Ishikawa (cell line): Measurements from ENCODE around the gene SIGLEC9.

Source experiments
- CEBPB ChIP-seq: IDR thresholded peaks from 2 replicates; pipeline ENCODE4 v1.6.1; 2012
- CREB1 ChIP-seq: IDR thresholded peaks from 2 replicates; pipeline ENCODE4 v1.6.1; 2012; ENCODE audit warnings: low read depth
- EGR1 ChIP-seq: IDR thresholded peaks from 2 replicates; pipeline ENCODE4 v1.6.1; 2012
- EP300 ChIP-seq: IDR thresholded peaks from 2 replicates; pipeline ENCODE4 v1.6.1; 2012; ENCODE audit warnings: borderline replicate concordance
- FOXM1 ChIP-seq: IDR thresholded peaks from 2 replicates; pipeline ENCODE4 v1.6.1; 2012; ENCODE audit warnings: low read depth, borderline replicate concordance
- NFIC ChIP-seq: IDR thresholded peaks from 2 replicates; pipeline ENCODE4 v1.6.1; 2012
- RAD21 ChIP-seq: IDR thresholded peaks from 2 replicates; pipeline ENCODE4 v1.6.1; 2012; ENCODE audit warnings: low read depth
- TAF1 ChIP-seq: IDR thresholded peaks from 2 replicates; pipeline ENCODE4 v1.6.1; 2012; ENCODE audit warnings: low read depth, mild to moderate bottlenecking
- TCF12 ChIP-seq: IDR thresholded peaks from 2 replicates; pipeline ENCODE4 v1.6.1; 2012; ENCODE audit warnings: low read depth
- TEAD4 ChIP-seq: IDR thresholded peaks from 2 replicates; pipeline ENCODE4 v1.6.1; 2012
- YY1 ChIP-seq: IDR thresholded peaks from 2 replicates; pipeline ENCODE4 v1.6.1; 2012; ENCODE audit warnings: low read depth
- ZBTB7A ChIP-seq: IDR thresholded peaks from 2 replicates; pipeline ENCODE4 v1.6.1; 2012; ENCODE audit warnings: low read depth
- TF ChIP-seq, protein P1 (sequence below): IDR thresholded peaks from 2 replicates; pipeline ENCODE4 v1.6.1; 2012
- TF ChIP-seq, protein P2 (sequence below): IDR thresholded peaks from 2 replicates; pipeline ENCODE4 v1.6.1; 2012; ENCODE audit warnings: low read depth, mild to moderate bottlenecking
- TF ChIP-seq, protein P3 (sequence below): IDR thresholded peaks from 2 replicates; pipeline ENCODE4 v1.6.1; 2012

Gene SIGLEC9

DNA sequence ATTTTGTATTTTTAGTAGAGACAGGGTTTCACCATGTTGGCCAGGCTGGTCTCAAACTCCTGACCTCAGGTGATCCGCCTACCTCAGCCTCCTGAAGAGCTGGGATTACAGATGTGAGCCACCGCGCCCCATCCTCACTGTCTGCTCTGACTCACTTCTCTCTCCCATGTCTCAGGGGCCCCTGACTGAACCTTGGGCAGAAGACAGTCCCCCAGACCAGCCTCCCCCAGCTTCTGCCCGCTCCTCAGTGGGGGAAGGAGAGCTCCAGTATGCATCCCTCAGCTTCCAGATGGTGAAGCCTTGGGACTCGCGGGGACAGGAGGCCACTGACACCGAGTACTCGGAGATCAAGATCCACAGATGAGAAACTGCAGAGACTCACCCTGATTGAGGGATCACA lies 5.0 kb downstream of the SIGLEC9 start:
- TF ChIP-seq NFIC: no peak
- TF ChIP-seq FOXM1: no peak
- TF ChIP-seq YY1: no peak
- no peak for TF ChIP-seq EGR1
- TF ChIP-seq, protein P1, sequence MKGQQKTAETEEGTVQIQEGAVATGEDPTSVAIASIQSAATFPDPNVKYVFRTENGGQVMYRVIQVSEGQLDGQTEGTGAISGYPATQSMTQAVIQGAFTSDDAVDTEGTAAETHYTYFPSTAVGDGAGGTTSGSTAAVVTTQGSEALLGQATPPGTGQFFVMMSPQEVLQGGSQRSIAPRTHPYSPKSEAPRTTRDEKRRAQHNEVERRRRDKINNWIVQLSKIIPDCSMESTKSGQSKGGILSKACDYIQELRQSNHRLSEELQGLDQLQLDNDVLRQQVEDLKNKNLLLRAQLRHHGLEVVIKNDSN: no peak
- no peak for TF ChIP-seq TEAD4
- no peak for TF ChIP-seq TAF1
- TF ChIP-seq CREB1: no peak
- no peak for TF ChIP-seq EP300
- TF ChIP-seq TCF12: no peak
- no peak for TF ChIP-seq ZBTB7A
- no peak for TF ChIP-seq CEBPB
- no peak for TF ChIP-seq RAD21
- TF ChIP-seq, protein P2, sequence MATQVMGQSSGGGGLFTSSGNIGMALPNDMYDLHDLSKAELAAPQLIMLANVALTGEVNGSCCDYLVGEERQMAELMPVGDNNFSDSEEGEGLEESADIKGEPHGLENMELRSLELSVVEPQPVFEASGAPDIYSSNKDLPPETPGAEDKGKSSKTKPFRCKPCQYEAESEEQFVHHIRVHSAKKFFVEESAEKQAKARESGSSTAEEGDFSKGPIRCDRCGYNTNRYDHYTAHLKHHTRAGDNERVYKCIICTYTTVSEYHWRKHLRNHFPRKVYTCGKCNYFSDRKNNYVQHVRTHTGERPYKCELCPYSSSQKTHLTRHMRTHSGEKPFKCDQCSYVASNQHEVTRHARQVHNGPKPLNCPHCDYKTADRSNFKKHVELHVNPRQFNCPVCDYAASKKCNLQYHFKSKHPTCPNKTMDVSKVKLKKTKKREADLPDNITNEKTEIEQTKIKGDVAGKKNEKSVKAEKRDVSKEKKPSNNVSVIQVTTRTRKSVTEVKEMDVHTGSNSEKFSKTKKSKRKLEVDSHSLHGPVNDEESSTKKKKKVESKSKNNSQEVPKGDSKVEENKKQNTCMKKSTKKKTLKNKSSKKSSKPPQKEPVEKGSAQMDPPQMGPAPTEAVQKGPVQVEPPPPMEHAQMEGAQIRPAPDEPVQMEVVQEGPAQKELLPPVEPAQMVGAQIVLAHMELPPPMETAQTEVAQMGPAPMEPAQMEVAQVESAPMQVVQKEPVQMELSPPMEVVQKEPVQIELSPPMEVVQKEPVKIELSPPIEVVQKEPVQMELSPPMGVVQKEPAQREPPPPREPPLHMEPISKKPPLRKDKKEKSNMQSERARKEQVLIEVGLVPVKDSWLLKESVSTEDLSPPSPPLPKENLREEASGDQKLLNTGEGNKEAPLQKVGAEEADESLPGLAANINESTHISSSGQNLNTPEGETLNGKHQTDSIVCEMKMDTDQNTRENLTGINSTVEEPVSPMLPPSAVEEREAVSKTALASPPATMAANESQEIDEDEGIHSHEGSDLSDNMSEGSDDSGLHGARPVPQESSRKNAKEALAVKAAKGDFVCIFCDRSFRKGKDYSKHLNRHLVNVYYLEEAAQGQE: no peak
- TF ChIP-seq, protein P3, sequence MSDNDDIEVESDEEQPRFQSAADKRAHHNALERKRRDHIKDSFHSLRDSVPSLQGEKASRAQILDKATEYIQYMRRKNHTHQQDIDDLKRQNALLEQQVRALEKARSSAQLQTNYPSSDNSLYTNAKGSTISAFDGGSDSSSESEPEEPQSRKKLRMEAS: no peak

DNA sequence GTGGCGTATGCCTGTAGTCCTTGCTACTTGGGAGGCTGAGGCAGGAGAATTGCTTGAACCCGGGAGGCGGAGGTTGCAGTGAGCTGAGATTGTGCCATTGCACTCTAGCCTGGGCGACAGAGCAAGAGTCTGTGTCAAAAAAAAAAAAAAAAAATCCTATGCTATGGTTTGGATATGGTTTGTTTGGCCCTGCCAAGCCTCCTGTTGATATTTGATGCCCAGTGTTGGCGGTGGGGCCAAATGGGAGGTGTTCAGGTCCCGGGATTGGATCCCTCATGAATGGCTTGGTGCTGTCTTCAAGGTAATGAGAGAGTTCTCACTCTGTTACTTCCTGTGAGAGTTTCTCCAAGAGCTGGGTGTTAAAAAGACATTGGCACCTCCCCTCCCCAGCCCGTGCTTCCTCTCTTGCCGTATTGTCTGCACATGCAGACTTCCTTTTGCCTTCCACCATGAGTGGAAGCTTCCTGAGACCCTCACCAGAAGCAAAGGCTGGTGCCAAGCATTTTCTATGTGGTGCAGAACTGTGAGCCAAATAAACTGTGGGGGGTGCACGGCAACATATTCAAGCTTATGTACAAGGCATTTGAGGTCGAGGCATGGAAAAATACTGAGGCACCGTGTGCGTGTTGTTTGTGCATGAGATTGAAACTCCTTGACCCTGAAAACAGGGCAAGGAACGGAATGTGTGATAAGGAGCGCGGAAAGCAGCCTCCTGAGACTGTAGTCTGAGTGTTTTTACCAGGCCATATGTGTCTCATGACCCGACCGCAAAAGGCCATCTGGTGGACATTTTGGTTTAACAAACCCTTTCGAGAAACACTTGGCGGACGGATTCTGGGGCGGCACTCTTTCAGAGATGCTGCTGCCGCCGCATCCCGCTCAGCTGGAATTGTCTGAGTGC lies 7.3 kb downstream of the SIGLEC9 start:
- TF ChIP-seq TEAD4: no peak
- no peak for TF ChIP-seq RAD21
- TF ChIP-seq CREB1: no peak
- no peak for TF ChIP-seq CEBPB
- no peak for TF ChIP-seq TCF12
- TF ChIP-seq NFIC: no peak
- no peak for TF ChIP-seq EP300
- no peak for TF ChIP-seq EGR1
- TF ChIP-seq YY1: no peak
- TF ChIP-seq TAF1: no peak
- no peak for TF ChIP-seq ZBTB7A
- TF ChIP-seq, protein P3: no peak
- no peak for TF ChIP-seq FOXM1
- TF ChIP-seq, protein P1: no peak
- TF ChIP-seq, protein P2: no peak

DNA sequence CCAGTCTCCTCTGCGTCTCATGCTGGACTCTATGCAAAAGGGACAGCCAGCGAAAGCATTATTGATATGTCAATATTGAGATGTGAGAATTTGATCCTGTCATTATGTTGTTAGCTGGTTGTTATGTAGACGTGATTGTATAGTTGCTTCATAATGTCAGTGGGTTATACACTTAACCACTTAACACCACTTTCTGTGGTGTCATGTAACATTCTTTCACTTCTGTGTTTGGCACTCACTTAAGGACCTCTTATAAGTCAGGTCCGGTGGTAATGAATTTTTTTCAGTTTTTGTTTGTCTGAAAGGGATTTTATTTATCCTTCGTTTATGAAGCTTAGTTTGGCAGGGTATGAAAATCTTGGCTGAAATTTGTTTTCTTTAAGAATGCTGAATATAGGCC lies 10.3 kb downstream of the SIGLEC9 start:
- TF ChIP-seq EP300 (no peak), CREB1 (no peak)

DNA sequence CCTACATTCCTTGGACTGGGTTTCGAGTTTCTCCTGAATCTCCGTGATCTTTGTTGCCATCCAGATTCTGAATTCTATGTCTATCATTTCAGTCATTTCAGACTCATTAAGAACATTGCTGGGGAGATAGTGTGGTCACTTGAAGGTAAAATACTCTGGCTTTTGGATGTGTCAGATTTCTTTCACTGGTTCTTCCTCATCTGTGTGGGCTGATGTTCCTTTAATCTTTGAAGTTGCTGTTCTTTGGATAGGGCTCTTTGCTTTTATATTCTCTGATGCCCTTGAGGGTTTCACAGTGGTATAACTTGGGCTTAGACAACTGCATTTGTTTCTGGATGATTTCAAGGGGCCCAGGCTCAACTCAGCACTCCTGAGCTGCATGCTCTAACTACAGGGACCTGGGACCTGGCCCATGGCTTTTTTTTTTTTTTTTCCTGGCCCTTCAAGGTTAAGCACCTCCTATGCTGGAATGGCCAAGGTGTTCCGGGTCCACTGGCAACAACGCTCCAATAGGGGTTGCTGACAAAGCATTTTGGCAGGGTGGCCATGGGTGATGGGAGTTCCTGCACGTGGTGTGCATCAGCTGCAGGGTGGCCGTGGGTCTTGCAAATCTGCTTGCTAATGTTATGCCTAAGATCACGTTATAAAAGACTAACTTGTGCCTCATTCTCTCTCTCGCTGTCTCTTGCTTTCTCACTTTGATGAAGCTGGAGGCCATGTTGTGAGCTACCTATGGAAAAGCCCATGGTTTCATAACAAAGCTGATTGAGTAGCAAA lies 11.5 kb downstream of the SIGLEC9 start:
- TF ChIP-seq ZBTB7A (no peak), EP300 (no peak), TEAD4 (no peak), YY1 (no peak), CREB1 (no peak), TCF12 (no peak), NFIC (no peak)
- TF ChIP-seq, protein P3: no peak

DNA sequence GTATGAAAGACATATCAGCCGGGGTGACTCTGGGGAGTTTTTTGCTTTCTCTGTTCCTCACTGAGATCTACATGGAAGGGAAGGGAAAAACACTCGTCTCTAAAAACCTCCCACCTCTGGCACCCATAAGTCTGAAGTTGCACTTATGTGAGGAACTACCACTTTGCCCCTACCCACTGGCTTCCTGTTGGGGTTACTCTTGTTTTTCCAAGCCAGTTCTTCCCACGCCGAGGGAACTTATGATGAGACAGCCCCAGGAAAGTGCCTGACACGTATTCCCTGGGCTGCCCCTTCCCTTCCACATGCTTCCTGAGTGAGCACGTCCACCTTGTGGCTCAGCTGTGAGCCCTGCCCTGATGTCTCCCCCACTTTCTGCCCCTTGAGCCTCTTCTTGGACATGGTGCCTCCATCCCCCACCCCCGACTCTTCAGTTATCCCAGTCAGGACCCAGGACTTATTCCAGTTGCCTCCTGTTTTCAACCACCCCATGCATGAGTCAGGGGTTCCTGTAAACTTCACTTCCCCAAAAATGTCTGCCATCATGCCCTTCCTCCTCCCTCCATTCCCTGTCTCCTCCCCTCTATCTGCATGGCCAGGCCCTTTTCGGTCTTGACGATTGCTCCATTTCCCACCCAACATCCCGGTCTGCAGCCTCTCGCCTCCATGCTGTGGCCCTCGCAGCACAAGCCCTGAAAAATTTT lies 12.3 kb downstream of the SIGLEC9 start:
- TF ChIP-seq RAD21: no peak
- no peak for TF ChIP-seq CREB1
- no peak for TF ChIP-seq ZBTB7A
- TF ChIP-seq, protein P2: no peak
- no peak for TF ChIP-seq EP300
- TF ChIP-seq TCF12: no peak
- TF ChIP-seq TAF1: no peak
- no peak for TF ChIP-seq YY1
- no peak for TF ChIP-seq FOXM1
- no peak for TF ChIP-seq CEBPB
- TF ChIP-seq, protein P3: no peak
- TF ChIP-seq, protein P1: no peak
- TF ChIP-seq NFIC: no peak
- TF ChIP-seq TEAD4: no peak
- no peak for TF ChIP-seq EGR1
